H9 (cell line): ENCODE data around the gene DCAF8. TPM values are rescaled to one million over a fixed set of nuclear protein-coding genes. Genes with fewer than 3 reads are reported as not detected.

Source experiments
- DNase-seq: peaks from one replicate; pipeline ENCODE4 v3.0.0-alpha.2; 2017
- H2AFZ ChIP-seq: one replicate; pipeline ENCODE4 v1.6.1; 2013; ENCODE audit warnings: mild to moderate bottlenecking, low read length, control low read depth, moderate library complexity
- H2AK5ac ChIP-seq: 2 replicates; pipeline ENCODE4 v1.6.1; 2013; ENCODE audit warnings: low read length, control low read depth, mixed read lengths; ENCODE audit not compliant: insufficient read length
- H2BK120ac ChIP-seq: one replicate; pipeline ENCODE4 v1.6.1; 2013; ENCODE audit warnings: low read depth, mild to moderate bottlenecking, low read length, control low read depth, inconsistent platforms; ENCODE audit not compliant: poor library complexity, severe bottlenecking
- H2BK12ac ChIP-seq: 2 replicates; pipeline ENCODE4 v1.6.1; 2013; ENCODE audit warnings: low read length, control low read depth, mixed read lengths, low read depth; ENCODE audit not compliant: insufficient read length
- H2BK15ac ChIP-seq: 2 replicates; pipeline ENCODE4 v1.6.1; 2013; ENCODE audit warnings: low read depth, low read length, control low read depth
- H2BK20ac ChIP-seq: one replicate; pipeline ENCODE4 v1.6.1; 2013; ENCODE audit warnings: low read depth, mild to moderate bottlenecking, low read length, control low read depth, inconsistent platforms; ENCODE audit not compliant: poor library complexity, severe bottlenecking
- H2BK5ac ChIP-seq: 2 replicates; pipeline ENCODE4 v1.6.1; 2013; ENCODE audit warnings: low read length, control low read depth, mixed read lengths; ENCODE audit not compliant: insufficient read length
- H3K14ac ChIP-seq: 2 replicates; pipeline ENCODE4 v1.6.1; 2013; ENCODE audit warnings: low read length, control low read depth; ENCODE audit not compliant: insufficient read depth
- H3K18ac ChIP-seq: 2 replicates; pipeline ENCODE4 v1.6.1; 2013; ENCODE audit warnings: low read depth, mild to moderate bottlenecking, mixed read lengths, low read length, control low read depth; ENCODE audit not compliant: insufficient read length
- H3K23ac ChIP-seq: 2 replicates; pipeline ENCODE4 v1.6.1; 2013; ENCODE audit warnings: low read length, control low read depth, mixed read lengths, low read depth; ENCODE audit not compliant: insufficient read length
- H3K23me2 ChIP-seq: 2 replicates; pipeline ENCODE4 v1.6.1; 2013; ENCODE audit warnings: low read depth, mild to moderate bottlenecking, mixed read lengths, low read length, control low read depth; ENCODE audit not compliant: insufficient read length, poor library complexity, severe bottlenecking
- H3K27ac ChIP-seq: 2 replicates; pipeline ENCODE4 v1.5.1; 2013; ENCODE audit warnings: low read length, control low read depth, mixed read lengths, low read depth; ENCODE audit not compliant: insufficient read length
- H3K27me3 ChIP-seq: 2 replicates; pipeline ENCODE4 v1.6.1; 2013; ENCODE audit warnings: low read length, control low read depth, inconsistent platforms; ENCODE audit not compliant: insufficient read depth
- H3K4ac ChIP-seq: 2 replicates; pipeline ENCODE4 v1.6.1; 2013; ENCODE audit warnings: low read depth, mild to moderate bottlenecking, control low read depth, inconsistent platforms, low read length, moderate library complexity
- H3K4me1 ChIP-seq: 2 replicates; pipeline ENCODE4 v1.6.1; 2013; ENCODE audit warnings: low read length, control low read depth, inconsistent platforms; ENCODE audit not compliant: insufficient read depth
- H3K4me2 ChIP-seq: 2 replicates; pipeline ENCODE4 v1.6.1; 2013; ENCODE audit warnings: low read length, control low read depth, mixed read lengths; ENCODE audit not compliant: insufficient read length, insufficient read depth
- H3K56ac ChIP-seq: 2 replicates; pipeline ENCODE4 v1.6.1; 2013; ENCODE audit warnings: low read depth, mild to moderate bottlenecking, mixed read lengths, low read length, control low read depth; ENCODE audit not compliant: insufficient read length
- H3K79me1 ChIP-seq: 2 replicates; pipeline ENCODE4 v1.6.1; 2013; ENCODE audit warnings: low read depth, mild to moderate bottlenecking, moderate library complexity, low read length, control low read depth, inconsistent platforms; ENCODE audit not compliant: insufficient read depth, poor library complexity, severe bottlenecking
- H3K79me2 ChIP-seq: 2 replicates; pipeline ENCODE4 v1.6.1; 2013; ENCODE audit warnings: low read length, control low read depth, inconsistent platforms; ENCODE audit not compliant: insufficient read depth
- H3K9ac ChIP-seq: 2 replicates; pipeline ENCODE4 v1.6.1; 2013; ENCODE audit warnings: low read length, control low read depth, mixed read lengths; ENCODE audit not compliant: insufficient read length; ENCODE audit errors: extremely low read depth
- H3K9me3 ChIP-seq: one replicate; pipeline ENCODE4 v1.6.1; 2013; ENCODE audit warnings: low read depth, low read length, inconsistent platforms; ENCODE audit not compliant: control insufficient read depth
- H3T11ph ChIP-seq: one replicate; pipeline ENCODE4 v1.6.1; 2013; ENCODE audit warnings: mild to moderate bottlenecking, low read length, control low read depth, inconsistent platforms
- H4K20me1 ChIP-seq: one replicate; pipeline ENCODE4 v1.6.1; 2013; ENCODE audit not compliant: control insufficient read depth, insufficient read length, insufficient read depth
- H4K5ac ChIP-seq: 2 replicates; pipeline ENCODE4 v1.6.1; 2013; ENCODE audit warnings: low read depth, mild to moderate bottlenecking, mixed read lengths, low read length, control low read depth; ENCODE audit not compliant: insufficient read length
- H4K8ac ChIP-seq: replicated peaks from 2 replicates; pipeline ENCODE4 v1.6.1; 2013; ENCODE audit warnings: low read length, control low read depth, mixed read lengths, low read depth; ENCODE audit not compliant: insufficient read length
- H4K91ac ChIP-seq: 2 replicates; pipeline ENCODE4 v1.6.1; 2013; ENCODE audit warnings: low read depth, mild to moderate bottlenecking, moderate library complexity, mixed read lengths, low read length, control low read depth; ENCODE audit not compliant: insufficient read length
- H3K27ac Mint-ChIP-seq, 3 experiments: 2 replicates in 2 of 3; 3 replicates in 1 of 3; pipeline ENCODE4 v1.8.0; 2020 to 2021; ENCODE audit warnings: mixed read lengths in 3 of 3, mild to moderate bottlenecking in 1 of 3, moderate library complexity in 1 of 3
- H3K27me3 Mint-ChIP-seq: 2 replicates; pipeline ENCODE4 v1.8.0; 2021; ENCODE audit warnings: low read depth, mild to moderate bottlenecking, moderate library complexity, mixed read lengths
- H3K36me3 Mint-ChIP-seq, 3 experiments: 2 replicates in 2 of 3; 3 replicates in 1 of 3; pipeline ENCODE4 v1.8.0; 2020 to 2021; ENCODE audit warnings: low read depth in 3 of 3, mixed read lengths in 3 of 3; ENCODE audit not compliant: insufficient read depth in 1 of 3
- H3K4me1 Mint-ChIP-seq, 2 experiments: 2 replicates each; pipeline ENCODE4 v1.8.0; 2020; ENCODE audit warnings: mixed read lengths in 2 of 2
- H3K4me3 Mint-ChIP-seq, 2 experiments: 2 replicates in 1 of 2; 3 replicates in 1 of 2; pipeline ENCODE4 v1.8.0; 2020 to 2021; ENCODE audit warnings: mild to moderate bottlenecking in 2 of 2, mixed read lengths in 2 of 2, moderate library complexity in 1 of 2
- H3K9me3 Mint-ChIP-seq, 2 experiments: 2 replicates in 1 of 2; 3 replicates in 1 of 2; pipeline ENCODE4 v1.8.0; 2020; ENCODE audit warnings: mild to moderate bottlenecking in 2 of 2, mixed read lengths in 2 of 2, moderate library complexity in 1 of 2
- CTCF ChIP-seq: fragments of 200-600 bp; sonication (generic); conservative IDR thresholded peaks from 3 replicates; pipeline ENCODE4 v1.8.0; 2021; ENCODE audit warnings: antibody characterized with exemption, mild to moderate bottlenecking
- WGBS: extraction: QIAGEN DNeasy Blood & Tissue Kit; methylation state at CpG from one replicate; pipeline ENCODE4 v1.1.7; 2013; ENCODE audit warnings: missing lambda C conversion rate, low lambda C conversion rate, mixed read lengths; ENCODE audit not compliant: insufficient read length; ENCODE audit errors: extremely low coverage; 5-methylcytosine and 5-hydroxymethylcytosine counted together
- total RNA-seq: library from RNA; stranded (reverse); gene quantifications from 2 replicates; pipeline ENCODE4 v1.2.1, GENCODE V29; 2021

Gene DCAF8
- total RNA-seq, 1 experiment from 2014 or later = 106 TPM

GRCh38 chr1:160238408-160238807, 23.9 kb downstream of the DCAF8 start:
- Histone ChIP-seq H3K4me2 (no peak overlapping the region), H3K27me3 (no peaks in the 10 kb centered on the region), H2BK20ac (no peak overlapping the region), H3K23ac (no peak overlapping the region), H3K4me1 (no peaks in the 10 kb centered on the region), H2BK120ac (no peak overlapping the region), H3K4ac (no peak overlapping the region), H3K79me2 (no peaks in the 10 kb centered on the region), H4K20me1 (no peaks in the 10 kb centered on the region), H3K27ac (no peak overlapping the region), H3K18ac (no peak overlapping the region), H2AFZ (no peak overlapping the region), H4K5ac (no peak overlapping the region), H4K8ac (no peak overlapping the region), H2BK12ac (no peak overlapping the region), H4K91ac (no peak overlapping the region), H3K9ac (no peak overlapping the region), H2AK5ac (no peak overlapping the region), H3K56ac (no peak overlapping the region), H3T11ph (no peak overlapping the region), H3K9me3 (no peaks in the 10 kb centered on the region), H3K14ac (no peak overlapping the region), H2BK5ac (no peak overlapping the region), H3K23me2 (no peaks in the 10 kb centered on the region), H2BK15ac (no peak overlapping the region), H3K79me1 (no peaks in the 10 kb centered on the region)
- DNase-seq = no peak
- Mint-ChIP-seq H3K9me3 (no peaks in the 10 kb centered on the region; a peak in 1 of 5 replicates), H3K36me3 (peaks cover 15 to 78% (median 62%) of the 10 kb centered on the region in 3 experiments; a peak in 6 of 7 replicates), H3K4me1 (peaks cover 4% of the 10 kb centered on the region in 2 experiments; a peak in 2 of 4 replicates), H3K27me3 (no peaks in the 10 kb centered on the region), H3K4me3 (no peak overlapping the region), H3K27ac (no peak overlapping the region)
- TF ChIP-seq CTCF = no peak
- WGBS = no CpG with 5 or more reads among the region's 5 CpGs
